Measurements from ENCODE around the gene FAM174C.
A peak's percentile ranks its signal among the peaks of the same experiment; 100 is the strongest.

Gene FAM174C

GRCh38 chr19:1261798-1262622 is 13.3 kb upstream of the FAM174C start:
- DNase-seq (ENCODE audit: low spot score), result no peak

- DNase-seq (ENCODE audit: low spot score), result peak; percentile 77
Observed at GRCh38 chr19:1262623-1263123, 12.7 kb upstream of the FAM174C start.

- DNase-seq (ENCODE audit: low spot score), result no peak
Observed at GRCh38 chr19:1263188-1263587, 12.1 kb upstream of the FAM174C start.

DNA sequence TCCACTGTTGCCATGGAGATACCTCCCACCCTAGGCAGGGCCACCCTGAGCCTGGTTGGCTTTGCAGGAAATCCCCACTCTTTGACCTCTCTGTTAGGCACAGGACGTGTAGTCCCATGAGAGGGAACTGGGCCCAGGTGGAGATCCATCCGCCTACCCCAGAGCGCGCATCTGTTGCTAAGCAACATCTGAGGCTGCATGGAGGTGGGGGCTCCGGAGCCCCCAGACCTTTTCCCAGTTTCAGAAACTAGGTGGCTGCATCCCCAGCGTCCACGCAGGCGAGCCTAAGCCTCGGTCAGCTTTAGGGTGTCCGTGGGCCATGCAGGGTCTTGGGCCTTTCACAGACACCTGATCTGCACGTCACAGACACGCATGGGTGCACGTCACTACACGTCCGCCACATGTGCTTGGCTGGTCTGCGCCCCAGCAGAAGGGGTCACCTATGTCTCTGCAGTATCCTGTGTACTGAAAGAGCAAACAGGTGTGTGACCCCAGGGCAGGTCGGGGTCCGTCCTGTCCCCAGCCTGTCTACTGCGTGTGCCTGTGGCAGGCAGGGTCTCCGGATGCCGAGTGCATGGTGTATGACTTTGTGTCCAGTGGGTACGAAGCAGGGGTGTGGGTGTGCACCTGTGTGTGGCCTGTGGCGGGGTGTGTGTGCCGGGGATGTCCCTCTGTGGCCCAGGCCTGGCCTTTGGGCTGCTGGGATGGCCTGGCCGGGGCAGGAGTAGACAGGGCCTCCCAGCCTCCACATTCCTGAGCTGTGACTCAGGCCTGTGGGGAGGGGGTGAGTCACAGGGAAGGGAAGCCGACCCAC is 10.3 kb upstream of the FAM174C start:
- DNase-seq (ENCODE audit: low spot score), result peak; percentile 86

DNA sequence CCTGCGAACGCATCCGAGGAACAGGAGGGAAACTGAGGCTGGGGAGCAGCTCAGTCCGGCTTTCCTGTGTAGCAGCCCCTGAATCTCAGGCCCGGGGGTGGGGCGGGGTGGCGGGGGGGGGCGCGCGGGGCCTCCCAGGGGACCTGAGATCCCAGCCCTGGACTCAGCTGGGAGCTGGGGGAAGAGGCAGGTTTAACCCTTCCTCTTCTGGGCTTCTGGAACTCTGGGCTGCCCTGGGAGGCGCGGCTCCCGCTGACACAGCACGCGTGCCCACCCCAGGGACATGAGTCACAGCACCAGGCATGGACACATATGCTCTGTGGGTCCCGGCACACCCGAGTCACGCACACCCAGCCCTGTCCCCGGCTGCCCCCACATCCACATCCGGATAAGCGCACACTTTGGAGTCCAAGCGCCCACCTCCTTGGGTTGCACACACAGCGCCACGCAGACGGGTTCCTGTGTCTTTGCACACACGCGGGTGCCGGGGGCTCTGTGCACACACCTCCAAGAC is 9.7 kb upstream of the FAM174C start:
- peak; percentile 72 for DNase-seq (ENCODE audit: low spot score)

DNA sequence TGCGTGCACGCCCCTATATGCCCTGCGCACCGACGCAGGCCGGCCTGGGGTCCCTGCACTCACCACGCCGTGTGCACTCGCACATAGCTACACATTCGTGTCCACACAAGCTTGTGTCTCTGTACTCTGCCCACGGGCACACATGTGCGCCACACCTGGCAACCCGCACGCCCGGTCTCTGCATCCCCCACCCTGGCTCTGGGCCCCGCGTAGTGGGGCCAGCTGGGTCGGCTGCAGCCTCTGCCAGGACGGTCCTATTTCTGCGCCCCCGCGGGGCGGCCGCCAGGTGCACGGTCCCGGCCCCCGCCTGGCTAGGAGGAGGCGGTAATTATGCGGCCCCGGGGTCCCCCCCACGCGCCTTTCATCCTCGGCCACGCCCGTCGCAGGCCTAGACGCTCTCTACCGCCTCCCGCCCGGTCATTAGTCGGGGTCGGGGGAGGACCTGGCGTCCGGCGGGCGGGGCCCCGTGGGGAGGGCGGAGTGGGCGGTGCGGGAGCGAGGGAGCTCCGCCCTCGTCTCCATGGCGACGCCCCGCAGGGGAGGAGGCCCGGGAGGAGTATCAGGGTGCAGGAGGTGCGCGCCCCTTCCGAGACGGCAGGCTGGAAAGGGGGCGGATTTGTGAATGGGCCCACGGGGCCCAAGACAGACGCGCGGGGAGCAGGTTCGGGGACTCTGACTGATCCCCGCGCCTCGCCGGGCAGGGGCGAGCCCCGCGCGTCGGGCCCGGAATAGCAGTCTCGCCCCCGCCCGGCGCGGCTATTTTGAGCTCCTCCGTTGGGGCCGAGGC is 9.0 kb upstream of the FAM174C start:
- peak; percentile 90 for DNase-seq (ENCODE audit: low spot score)

GRCh38 chr19:1266916-1267476 is 8.3 kb upstream of the FAM174C start:
- DNase-seq (ENCODE audit: low spot score), result peak; percentile 92

GRCh38 chr19:1267477-1268225 is 7.7 kb upstream of the FAM174C start:
- DNase-seq (ENCODE audit: low spot score), result no peak

DNA sequence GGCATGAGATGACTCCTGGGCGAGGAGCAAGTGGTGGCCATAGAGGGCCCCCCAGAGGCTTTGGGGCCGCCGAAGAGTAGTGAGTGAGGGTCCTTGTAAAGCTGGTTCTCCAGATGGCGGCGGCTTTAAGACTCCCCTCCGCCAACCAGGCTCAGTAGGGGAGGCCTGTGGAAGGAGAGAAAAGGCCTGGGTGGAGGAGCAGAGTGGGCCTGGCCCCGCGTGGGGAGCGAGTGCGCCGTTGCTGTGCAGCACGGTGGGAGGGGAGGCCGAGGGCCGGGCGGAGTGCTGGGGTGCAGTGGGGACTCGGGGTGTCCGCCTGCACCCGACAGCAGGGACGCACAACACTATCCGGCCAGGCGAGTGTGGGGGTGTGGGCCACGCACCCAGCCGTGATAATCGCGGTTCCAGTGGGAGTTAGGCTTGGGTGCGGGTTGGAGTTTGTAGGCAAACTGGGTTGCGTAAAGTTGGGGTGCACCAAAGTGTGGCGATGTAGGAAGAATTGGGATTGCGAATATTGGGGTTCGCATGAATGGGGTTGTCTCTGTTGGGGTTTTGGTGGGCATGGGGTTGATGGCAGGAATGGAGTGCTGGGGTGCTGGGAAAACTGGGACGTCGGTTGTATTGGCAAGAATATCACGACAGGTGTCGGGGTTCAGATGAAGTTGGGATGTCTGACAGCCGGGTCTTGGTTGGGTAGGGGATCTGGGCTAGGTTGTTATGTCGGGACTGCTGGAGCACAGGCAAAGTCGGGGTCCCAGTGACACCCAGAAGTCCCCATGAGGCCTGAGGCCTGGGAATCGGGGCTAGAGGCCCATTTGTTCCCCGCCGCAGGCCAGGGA is 6.9 kb upstream of the FAM174C start:
- DNase-seq (ENCODE audit: low spot score), result no peak

DNA sequence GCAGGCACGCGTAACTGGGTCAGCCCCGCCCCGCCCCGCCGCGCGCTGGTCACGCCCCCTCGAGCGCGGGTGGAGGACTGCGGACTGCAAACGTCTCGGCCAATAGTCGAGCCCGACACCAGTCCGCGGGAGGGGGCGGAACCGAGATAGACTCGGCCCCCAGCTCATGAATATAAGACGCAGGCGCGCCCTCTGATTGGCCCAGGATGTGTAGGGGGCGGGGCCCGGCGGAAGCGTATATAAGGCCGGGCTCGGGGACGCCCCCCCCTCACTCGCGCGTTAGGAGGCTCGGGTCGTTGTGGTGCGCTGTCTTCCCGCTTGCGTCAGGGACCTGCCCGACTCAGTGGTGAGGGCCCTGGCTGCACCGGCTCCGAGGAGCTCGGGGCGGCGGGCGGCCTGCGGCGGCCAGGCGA is 6.3 kb upstream of the FAM174C start, which contains the start of gene CIRBP:
Gene CIRBP (plus strand): TSS at position 268 of the 413 bp plus-strand sequence. CDS start 1,602 bp downstream, outside the sequence.
- DNase-seq (ENCODE audit: low spot score), result peak; percentile 99

DNA sequence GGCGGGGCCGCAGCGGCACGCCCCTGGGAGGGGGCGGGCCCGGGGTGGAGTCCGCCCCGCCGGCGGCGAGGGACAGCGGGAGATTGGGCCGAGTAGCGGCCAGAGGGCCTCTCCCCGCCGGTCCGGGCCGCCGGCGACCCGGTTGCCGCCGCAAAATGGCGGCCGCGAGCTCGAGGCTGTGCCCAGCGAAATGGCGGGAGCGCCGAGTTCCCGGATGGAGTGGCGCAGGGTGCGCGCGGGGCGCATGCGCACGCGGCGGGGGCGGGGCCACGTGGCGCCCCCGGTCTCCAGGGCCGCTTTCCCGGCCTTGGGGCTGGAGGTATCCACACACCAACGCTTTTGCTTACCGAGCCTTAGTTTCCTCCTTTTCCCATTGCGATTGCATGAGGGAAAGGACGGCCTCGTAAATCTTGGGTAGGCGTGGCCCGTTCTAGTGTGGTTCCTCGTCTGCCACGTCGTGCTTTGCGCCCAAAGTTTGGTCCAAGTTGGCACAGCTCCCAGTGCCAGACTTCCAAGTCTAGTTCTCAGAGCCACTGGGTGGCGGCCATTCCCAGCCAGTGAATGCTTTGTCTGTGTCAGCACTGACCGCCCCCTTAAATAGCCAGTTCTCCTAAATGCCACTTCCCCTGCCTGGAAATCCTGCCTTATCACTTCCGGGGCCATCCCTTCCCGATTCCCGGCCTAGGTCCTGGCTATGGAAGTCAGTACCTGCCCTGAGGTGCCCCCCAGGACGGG is 5.7 kb upstream of the FAM174C start:
- DNase-seq (ENCODE audit: low spot score), result peak; percentile 89

GRCh38 chr19:1270213-1270853 is 5.0 kb upstream of the FAM174C start:
- DNase-seq (ENCODE audit: low spot score), result no peak

DNA sequence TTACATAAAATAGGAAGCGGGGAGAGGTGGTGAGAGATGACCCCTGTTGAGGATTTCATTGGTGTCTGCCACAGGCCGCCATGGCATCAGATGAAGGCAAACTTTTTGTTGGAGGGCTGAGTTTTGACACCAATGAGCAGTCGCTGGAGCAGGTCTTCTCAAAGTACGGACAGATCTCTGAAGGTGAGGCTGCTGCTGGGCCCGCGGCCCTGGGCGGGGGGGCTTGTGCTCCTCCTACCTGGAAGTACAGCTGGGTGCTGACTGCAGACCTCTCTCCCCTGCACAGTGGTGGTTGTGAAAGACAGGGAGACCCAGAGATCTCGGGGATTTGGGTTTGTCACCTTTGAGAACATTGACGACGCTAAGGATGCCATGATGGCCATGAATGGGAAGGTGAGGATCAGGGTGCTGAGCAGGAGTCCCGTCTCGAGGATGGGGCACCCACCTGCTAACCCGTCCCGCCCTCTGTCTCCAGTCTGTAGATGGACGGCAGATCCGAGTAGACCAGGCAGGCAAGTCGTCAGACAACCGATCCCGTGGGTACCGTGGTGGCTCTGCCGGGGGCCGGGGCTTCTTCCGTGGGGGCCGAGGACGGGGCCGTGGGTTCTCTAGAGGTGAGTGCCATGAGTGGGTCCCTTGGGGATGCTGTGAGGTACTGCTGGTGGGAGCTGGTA is 4.3 kb upstream of the FAM174C start:
- no peak for DNase-seq (ENCODE audit: low spot score)

DNA sequence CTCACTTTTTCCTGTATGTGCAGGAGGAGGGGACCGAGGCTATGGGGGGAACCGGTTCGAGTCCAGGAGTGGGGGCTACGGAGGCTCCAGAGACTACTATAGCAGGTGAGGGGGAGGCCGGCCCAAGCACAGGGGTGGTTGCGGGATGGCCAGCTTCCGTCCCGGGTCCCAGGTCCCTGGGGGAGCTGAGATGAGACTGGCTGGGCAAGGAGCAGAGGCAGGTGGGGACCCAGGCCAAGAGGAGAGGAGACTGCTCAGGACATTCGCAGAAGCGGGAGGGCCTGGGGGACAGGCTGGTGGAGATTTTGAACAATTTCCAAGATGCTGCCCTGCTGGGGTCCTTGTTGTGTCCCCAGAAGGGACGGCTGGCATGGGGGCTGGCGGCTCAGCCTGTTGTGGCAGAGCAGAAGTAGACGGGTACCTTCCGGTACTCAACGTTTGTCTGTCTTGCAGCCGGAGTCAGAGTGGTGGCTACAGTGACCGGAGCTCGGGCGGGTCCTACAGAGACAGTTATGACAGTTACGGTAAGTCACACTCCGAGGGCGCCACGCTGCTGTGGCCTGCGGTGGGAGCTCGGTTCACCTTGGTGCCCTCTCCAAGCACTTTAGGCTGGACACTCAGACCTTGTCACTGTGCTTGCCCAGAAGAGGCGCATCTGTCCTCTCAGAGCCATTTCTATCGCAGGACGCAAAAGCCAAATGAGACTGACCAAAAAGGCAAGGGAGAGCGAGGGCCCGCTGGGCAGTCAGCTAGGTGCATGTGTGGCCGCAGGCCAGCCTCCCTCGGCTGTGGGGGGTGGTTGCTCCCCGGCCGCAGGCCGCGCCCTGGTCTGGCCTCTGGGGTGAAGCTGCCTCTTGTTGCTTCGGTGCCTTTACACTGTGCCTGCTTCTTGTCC is 3.6 kb upstream of the FAM174C start:
- no peak for DNase-seq (ENCODE audit: low spot score)

DNA sequence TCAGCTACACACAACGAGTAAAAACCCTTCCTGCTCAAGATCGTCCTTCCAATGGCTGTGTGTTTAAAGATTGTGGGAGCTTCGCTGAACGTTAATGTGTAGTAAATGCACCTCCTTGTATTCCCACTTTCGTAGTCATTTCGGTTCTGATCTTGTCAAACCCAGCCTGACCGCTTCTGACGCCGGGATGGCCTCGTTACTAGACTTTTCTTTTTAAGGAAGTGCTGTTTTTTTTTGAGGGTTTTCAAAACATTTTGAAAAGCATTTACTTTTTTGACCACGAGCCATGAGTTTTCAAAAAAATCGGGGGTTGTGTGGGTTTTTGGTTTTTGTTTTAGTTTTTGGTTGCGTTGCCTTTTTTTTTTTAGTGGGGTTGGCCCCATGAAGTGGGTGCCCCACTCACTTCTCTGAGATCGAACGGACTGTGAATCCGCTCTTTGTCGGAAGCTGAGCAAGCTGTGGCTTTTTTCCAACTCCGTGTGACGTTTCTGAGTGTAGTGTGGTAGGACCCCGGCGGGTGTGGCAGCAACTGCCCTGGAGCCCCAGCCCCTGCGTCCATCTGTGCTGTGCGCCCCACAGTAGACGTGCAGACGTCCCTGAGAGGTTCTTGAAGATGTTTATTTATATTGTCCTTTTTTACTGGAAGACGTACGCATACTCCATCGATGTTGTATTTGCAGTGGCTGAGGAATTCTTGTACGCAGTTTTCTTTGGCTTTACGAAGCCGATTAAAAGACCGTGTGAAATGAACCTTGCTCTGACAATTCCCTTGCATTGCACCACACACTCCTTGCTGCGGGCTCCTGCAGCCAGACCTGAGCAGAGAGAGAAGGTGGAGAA is 2.7 kb upstream of the FAM174C start:
- DNase-seq (ENCODE audit: low spot score), result no peak
